ENCODE data around the gene CYP39A1.

CYP39A1 gene

GRCh38 chr6:46581459-46582177 lies 71.0 kb downstream of the CYP39A1 start:
- Histone ChIP-seq H3K79me2 (no peaks in the 10 kb centered on the region), H3K4me2 (ENCODE audit: low read length) (no peak overlapping the region), H3K9ac (no peak overlapping the region), H3K4me1 (peaks cover 4% of the 10 kb centered on the region), H2AFZ (no peak overlapping the region), H3K9me3 (ENCODE audit: control insufficient read depth, low read length) (no peaks in the 10 kb centered on the region), H3K27ac (no peak overlapping the region), H3K27me3 (ENCODE audit: control insufficient read depth, insufficient read depth, low read length) (no peaks in the 10 kb centered on the region), H3K4me3 (ENCODE audit: low read depth, low read length) (no peak overlapping the region), H3K36me3 (ENCODE audit: control insufficient read depth, insufficient read depth, low read length) (no peaks in the 10 kb centered on the region)
- no peak for TF ChIP-seq CTCF (IDR thresholded peaks at IDR 0.05)

GRCh38 chr6:46575530-46575929 lies 77.1 kb downstream of the CYP39A1 start:
- no peak overlapping the region for H3K9ac ChIP-seq
- TF ChIP-seq CTCF (IDR thresholded peaks at IDR 0.05) = no peak
- no peaks in the 10 kb centered on the region for H3K9me3 ChIP-seq (ENCODE audit: control insufficient read depth, low read length)
- no peak overlapping the region for H3K27ac ChIP-seq
- H3K4me2 ChIP-seq (ENCODE audit: low read length) = no peak overlapping the region
- no peaks in the 10 kb centered on the region for H3K4me1 ChIP-seq
- H2AFZ ChIP-seq = no peak overlapping the region
- no peak overlapping the region for H3K4me3 ChIP-seq (ENCODE audit: low read depth, low read length)
- no peaks in the 10 kb centered on the region for H3K27me3 ChIP-seq (ENCODE audit: control insufficient read depth, insufficient read depth, low read length)
- no peaks in the 10 kb centered on the region for H3K36me3 ChIP-seq (ENCODE audit: control insufficient read depth, insufficient read depth, low read length)
- no peaks in the 10 kb centered on the region for H3K79me2 ChIP-seq

- Histone ChIP-seq H3K4me1 (no peaks in the 10 kb centered on the region), H3K9ac (no peak overlapping the region), H3K27ac (no peak overlapping the region), H3K9me3 (ENCODE audit: control insufficient read depth, low read length) (no peaks in the 10 kb centered on the region), H3K27me3 (ENCODE audit: control insufficient read depth, insufficient read depth, low read length) (no peaks in the 10 kb centered on the region), H3K79me2 (no peaks in the 10 kb centered on the region), H3K4me2 (ENCODE audit: low read length) (no peak overlapping the region), H3K36me3 (ENCODE audit: control insufficient read depth, insufficient read depth, low read length) (no peaks in the 10 kb centered on the region), H3K4me3 (ENCODE audit: low read depth, low read length) (no peak overlapping the region), H2AFZ (no peak overlapping the region)
- no peak for TF ChIP-seq CTCF (IDR thresholded peaks at IDR 0.05)
Observed at GRCh38 chr6:46573140-46573539, 79.5 kb downstream of the CYP39A1 start.

GRCh38 chr6:46565531-46565930 lies 87.1 kb downstream of the CYP39A1 start:
- Histone ChIP-seq H3K4me2 (ENCODE audit: low read length) (no peak overlapping the region), H3K27me3 (ENCODE audit: control insufficient read depth, insufficient read depth, low read length) (no peaks in the 10 kb centered on the region), H3K79me2 (no peaks in the 10 kb centered on the region), H3K9me3 (ENCODE audit: control insufficient read depth, low read length) (no peaks in the 10 kb centered on the region), H2AFZ (no peak overlapping the region), H3K9ac (no peak overlapping the region), H3K4me1 (no peaks in the 10 kb centered on the region), H3K27ac (no peak overlapping the region), H3K36me3 (ENCODE audit: control insufficient read depth, insufficient read depth, low read length) (no peaks in the 10 kb centered on the region), H3K4me3 (ENCODE audit: low read depth, low read length) (no peak overlapping the region)
- no peak for TF ChIP-seq CTCF (IDR thresholded peaks at IDR 0.05)

GRCh38 chr6:46563924-46564323 lies 88.7 kb downstream of the CYP39A1 start:
- Histone ChIP-seq H3K9me3 (ENCODE audit: control insufficient read depth, low read length) (no peaks in the 10 kb centered on the region), H3K27ac (no peak overlapping the region), H3K36me3 (ENCODE audit: control insufficient read depth, insufficient read depth, low read length) (no peaks in the 10 kb centered on the region), H3K4me3 (ENCODE audit: low read depth, low read length) (no peak overlapping the region), H3K9ac (no peak overlapping the region), H3K27me3 (ENCODE audit: control insufficient read depth, insufficient read depth, low read length) (no peaks in the 10 kb centered on the region), H3K79me2 (no peaks in the 10 kb centered on the region), H2AFZ (no peak overlapping the region), H3K4me2 (ENCODE audit: low read length) (no peak overlapping the region), H3K4me1 (no peaks in the 10 kb centered on the region)
- no peak for TF ChIP-seq CTCF (IDR thresholded peaks at IDR 0.05)
